ENCODE data around the gene FGB. TPM values are rescaled to one million over a fixed set of nuclear protein-coding genes. Genes with fewer than 3 reads are reported as not detected.

FGB gene
- total RNA-seq = not detected in 2 replicates
- polyA plus RNA-seq (2012) = not detected

DNA sequence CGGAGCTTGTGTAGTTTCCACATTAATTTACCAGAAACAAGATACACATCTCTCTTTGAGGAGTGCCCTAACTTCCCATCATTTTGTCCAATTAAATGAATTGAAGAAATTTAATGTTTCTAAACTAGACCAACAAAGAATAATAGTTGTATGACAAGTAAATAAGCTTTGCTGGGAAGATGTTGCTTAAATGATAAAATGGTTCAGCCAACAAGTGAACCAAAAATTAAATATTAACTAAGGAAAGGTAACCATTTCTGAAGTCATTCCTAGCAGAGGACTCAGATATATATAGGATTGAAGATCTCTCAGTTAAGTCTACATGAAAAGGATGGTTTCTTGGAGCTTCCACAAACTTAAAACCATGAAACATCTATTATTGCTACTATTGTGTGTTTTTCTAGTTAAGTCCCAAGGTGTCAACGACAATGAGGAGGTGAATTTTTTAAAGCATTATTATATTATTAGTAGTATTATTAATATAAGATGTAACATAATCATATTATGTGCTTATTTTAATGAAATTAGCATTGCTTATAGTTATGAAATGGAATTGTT is at the start of gene FGB:
Gene FGB, plus strand, starts transcription at position 315 of the 558 bp plus-strand sequence. Its CDS starts 8 bp downstream, at position 323.
- DNase-seq (ENCODE audit: low read depth) = no peak

DNA sequence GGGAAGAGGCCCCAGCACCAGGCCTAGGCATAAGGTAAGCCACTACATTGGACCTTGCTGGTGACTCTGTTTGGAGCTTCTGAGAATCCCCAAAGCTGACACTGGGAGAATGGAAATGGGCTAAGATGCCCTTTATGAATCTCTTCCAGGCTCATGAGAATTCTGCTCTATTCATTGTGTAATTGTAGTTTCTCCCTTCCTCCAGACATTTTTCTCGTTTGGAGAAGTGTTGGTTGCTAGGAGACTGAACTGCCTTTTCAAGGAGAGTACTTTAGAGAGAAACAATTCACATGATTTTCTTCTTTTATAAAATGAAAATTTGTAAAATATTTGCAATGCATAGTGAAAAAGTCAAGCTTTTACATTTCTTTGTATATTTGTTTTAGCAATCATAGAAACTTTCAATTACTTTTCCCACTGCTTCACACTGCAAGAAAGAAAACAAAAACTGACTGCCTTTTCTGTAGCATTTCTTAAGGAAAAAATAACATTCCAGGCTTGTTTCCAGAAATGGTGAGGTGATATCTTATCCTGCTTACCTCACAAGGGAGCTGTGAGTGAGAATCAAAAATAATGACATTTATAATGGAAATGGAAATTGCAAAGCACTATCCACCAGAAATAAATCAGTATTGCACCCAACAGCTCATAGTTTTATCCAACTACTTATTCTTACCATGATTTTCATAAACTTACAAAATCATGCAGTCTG is 46.3 kb upstream of the FGB start:
- DNase-seq (ENCODE audit: low read depth) = no peak

- no peak for DNase-seq (ENCODE audit: low read depth)
Observed at GRCh38 chr4:154517591-154517990, 45.2 kb upstream of the FGB start.

DNA sequence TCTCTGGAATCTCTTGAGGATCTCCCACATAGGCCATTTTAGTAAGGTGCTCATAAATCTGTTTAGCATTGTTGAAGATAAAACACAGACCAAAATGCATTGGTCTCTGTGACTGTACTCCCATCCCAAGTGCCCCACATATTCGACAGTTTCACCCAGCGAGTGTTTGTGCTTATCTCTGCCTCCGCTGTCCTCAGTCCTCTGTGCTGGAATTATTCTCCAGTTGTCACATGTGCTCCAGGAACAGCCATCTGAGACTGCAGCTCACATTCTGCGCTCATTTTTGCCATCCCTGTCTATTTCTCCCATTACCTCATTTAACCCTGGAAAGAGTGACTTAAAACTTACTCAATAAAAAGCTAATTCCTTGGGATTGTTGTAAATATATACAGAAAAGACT is 43.6 kb upstream of the FGB start:
- DNase-seq (ENCODE audit: low read depth) = no peak

DNA sequence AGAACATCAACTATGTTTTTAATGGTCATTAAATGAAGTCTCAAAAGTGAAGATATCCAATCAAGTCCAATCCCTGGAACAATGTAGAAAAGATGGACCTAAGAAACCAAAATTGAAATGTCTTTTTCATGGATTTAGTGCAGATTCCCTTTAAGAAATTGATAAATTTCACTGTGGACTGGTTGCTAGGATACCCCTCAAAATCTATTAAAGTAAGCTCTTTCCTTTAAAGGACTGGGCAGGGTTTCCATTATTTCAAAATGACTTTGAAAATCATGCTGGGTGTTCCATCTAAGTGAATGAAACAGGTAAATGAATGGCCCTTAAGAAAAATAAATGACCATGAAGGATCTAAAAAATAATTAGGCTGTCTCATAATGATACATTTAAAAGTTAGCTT is 41.2 kb upstream of the FGB start:
- no peak for DNase-seq (ENCODE audit: low read depth)

DNA sequence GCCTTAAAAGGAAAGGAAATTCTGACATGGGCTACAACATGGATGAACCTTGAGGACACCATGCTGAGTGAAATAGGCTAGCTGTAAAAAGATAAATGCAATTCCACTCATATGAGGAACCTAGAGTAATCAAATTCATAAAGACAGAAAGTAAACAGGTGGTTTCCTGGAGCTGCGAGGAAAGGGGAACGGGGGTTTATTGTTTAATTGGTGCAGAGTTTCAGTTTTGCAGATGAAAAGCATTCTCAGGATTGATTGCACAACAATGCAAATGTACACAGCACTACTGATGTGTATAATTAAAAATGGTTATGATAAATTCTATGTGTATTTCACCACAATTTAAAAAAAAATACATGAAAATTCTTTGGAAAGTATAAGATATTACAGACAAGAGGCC is 36.7 kb upstream of the FGB start:
- no peak for DNase-seq (ENCODE audit: low read depth)

DNA sequence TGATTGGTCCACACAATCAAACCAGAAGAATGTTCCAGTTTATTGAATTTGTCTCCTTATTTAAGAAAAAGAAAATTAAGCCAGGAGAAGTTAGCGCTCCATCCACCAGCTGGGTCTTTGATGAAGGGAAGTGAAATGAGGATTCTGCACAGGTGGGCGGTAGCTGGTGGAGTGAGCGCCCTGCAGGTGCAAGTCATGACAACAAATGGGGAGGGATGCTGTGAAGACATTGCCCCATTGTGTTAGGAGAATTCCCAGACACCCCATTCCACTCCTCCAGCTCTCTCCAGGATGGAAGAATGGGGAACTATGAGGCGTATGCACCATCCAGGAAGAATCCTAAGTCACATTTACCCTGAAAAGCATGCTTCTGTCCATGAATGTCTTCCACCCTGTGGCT is 35.5 kb upstream of the FGB start:
- no peak for DNase-seq (ENCODE audit: low read depth)

DNA sequence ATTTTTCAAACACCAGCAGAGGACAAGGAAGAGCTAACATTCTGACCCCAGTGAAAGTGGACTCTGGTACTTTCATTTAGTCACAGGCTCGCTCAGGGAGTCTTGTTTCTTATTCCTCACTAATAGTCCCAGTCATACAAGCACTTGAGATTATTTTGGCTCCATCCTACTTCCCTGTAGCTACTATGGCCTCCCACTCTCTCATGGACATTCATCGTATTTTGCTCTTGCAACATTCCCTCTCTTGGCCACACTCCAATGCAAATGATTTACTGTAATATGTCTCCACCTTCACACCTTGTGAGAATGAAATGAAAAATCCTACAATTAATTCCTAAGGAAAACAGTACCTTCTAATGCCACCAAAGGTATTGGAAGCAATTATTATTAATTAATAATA is 33.9 kb upstream of the FGB start:
- DNase-seq (ENCODE audit: low read depth) = no peak

GRCh38 chr4:154529728-154530519 is 32.9 kb upstream of the FGB start:
- DNase-seq (ENCODE audit: low read depth) = no peak

- no peak for DNase-seq (ENCODE audit: low read depth)
Observed at GRCh38 chr4:154534296-154534695, 28.5 kb upstream of the FGB start.

DNA sequence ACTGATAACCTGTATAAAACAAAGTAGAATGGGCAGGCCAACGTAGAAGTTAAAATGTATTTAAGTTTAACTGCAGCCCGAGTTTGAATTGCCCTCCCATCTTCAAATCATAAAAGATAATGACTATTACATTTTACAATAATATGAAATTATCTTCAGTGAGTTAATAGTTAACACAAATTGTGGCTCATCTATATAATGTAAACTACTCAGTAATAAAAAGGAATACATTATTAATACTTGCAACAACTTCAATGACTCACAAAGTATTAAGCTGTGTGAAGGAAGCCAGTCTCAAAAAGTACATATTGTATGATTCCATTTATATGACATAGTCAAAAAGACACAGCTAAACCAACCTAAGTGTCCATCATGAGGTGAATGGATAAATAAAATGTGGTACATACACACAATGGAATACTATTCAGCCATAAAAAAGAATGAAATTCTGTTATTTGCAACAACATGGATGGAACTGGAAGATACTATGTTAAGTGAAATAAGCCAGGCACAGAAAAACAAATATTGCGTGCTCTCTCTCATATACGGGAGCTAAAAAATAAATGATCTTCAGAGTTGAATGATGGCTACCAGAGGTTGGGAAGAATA is 20.4 kb upstream of the FGB start:
- no peak for DNase-seq (ENCODE audit: low read depth)

DNA sequence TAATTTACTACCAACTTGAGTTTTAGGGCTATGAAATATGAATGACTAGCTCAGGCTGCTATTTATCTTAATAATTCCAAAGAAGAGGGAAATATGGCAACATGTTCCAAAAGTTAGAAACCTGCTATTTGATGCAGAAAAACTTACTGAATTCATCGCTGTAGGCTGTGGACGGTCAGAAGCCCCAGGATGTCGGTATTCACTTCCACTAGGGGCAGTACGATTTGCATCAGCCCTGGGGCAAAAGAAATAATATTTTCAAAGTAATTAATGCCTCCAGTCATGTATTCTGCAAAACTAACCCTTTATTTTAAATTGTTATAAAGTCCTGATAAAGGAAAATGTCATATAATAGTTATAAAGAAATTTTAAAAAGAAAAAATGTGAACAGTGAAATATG is 17.1 kb upstream of the FGB start:
- no peak for DNase-seq (ENCODE audit: low read depth)

DNA sequence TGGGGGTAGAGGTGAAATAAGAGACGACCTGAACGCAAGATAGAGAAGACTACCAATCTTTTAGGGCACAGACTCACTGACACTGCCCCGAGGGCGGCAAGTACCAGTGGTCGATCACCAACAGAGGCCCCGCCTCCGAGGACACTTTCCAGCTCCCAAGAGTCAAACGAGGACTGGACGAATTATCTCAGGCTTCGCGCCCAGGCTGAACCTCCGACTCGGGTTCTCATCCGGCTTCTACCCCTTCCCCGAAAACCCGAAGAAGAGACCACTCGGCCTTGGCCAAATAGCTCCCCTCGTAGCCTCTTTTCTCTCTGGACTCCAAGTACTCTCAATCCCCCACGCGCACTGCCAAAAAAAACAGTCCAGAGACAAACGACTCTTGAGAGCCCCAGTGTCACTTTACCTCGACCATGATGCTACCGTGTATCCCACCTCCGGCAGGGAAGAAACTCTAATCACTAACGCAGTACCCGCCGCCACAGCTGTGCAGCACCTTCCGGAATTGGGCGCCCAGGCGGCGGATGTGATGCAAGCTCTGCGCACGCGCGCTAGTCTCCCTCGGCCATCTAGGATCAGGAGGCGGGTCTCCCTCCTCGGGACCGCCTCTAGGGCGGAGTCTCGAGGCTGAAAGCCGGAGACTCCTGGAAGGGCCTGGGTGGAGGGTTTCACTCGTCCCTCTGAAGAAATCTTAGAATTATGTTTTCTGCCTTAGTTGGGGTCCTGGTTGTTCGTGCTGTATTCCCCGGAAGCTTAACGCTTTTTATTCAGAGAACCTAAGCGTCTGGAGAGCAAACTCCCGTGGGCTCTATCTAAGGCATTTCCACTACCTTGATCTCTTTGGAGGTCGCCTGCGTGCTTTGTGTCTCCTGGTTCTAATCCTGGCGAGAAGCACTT is 12.7 kb upstream of the FGB start, which contains the start of gene PLRG1:
Gene PLRG1, minus strand, starts transcription at position 507 of the 897 bp plus-strand sequence. Its CDS starts 92 bp downstream, at position 415.
- DNase-seq (ENCODE audit: low read depth) = peak; percentile 98

DNA sequence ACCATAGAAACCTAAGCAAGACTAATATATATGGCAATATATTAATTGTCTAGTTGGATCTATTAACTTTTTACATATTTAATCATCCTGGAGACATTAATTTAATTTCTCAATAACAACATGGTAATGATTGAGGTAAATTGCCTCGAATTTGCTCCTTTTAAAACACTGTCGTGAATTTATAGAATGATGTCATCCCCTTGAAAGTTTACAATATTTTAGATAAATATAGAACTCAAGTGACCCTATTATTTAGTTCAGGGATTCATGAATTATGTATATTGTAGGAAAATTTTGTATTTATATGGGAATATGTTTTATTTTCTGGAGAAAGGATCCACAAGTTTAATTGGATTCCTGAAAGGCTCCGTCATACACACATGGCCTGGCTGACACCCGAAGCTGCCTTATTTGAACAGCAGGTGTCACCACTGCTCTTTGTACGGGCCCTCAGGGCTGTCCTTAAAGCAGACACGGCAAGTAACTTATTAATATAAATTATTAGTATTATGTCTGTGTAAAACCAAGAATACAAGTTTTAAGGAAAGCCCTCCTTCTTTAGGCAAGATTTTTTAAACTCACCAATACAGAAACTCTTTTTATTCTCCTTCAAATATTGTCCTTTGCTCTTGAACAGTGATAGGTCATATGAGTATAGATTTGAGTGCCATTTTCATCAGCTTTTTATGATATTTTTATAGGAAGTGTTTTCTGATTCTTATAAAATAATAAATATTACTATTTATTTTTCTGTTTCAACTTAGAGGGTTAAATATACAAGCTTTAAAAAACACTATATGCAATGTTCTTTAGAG is 10.7 kb upstream of the FGB start:
- DNase-seq (ENCODE audit: low read depth) = peak; percentile 81

DNA sequence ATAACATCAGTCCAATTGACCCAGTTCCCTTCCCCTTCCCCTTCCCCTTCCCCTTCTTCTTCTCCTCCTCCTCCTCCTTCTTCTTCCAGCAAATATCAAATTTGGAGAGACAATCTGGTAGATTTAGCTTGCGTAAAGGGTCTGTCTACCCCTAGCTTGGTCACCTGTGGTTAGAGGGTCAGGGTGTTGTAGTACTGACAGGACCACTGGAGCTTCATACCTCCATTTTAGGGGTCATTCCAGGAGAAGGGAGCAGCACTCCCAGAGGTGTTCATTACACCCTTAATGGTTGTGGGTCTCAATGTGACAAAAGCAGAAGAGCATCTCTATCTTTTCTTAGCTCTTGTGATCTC is 3.7 kb upstream of the FGB start:
- DNase-seq (ENCODE audit: low read depth) = no peak

GRCh38 chr4:154559494-154560418 is 3.1 kb upstream of the FGB start:
- peak; percentile 64 for DNase-seq (ENCODE audit: low read depth)

GRCh38 chr4:154560419-154560801 is 2.4 kb upstream of the FGB start:
- DNase-seq (ENCODE audit: low read depth) = no peak

DNA sequence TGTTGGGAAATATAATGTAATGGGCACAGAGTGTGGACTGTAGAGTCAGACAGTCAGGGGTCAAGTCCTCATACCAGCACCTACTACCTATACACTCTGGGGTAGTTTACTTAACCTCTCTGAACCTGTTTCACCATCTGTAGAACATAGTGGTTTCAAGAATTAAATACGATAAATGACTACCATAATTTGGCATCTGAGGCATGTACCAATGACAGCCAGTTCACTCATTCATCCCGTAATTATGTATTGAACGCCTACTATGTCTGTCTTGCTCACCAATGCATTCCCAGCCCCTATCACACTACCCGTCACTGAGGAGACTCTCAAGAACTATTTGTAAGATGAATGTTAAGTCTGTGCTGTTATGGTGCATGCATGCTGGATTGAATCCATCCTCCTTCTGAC is 2.0 kb upstream of the FGB start:
- DNase-seq (ENCODE audit: low read depth) = peak; percentile 35

DNA sequence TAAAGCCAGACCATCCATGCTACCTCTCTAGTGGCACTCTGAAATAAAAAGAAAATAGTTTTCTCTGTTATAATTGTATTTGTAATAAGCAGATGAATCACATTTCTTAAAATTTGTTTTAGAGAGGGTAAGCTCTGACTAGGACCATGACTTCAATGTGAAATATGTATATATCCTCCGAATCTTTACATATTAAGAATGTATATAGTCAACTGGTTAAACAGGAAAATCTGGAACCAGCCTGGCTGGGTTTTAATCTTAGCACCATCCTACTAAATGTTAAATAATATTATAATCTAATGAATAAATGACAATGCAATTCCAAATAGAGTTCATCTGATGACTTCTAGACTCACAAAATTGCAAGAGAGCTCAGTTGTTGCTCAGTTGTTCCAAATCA is 1.5 kb downstream of the FGB start:
- DNase-seq (ENCODE audit: low read depth) = no peak

All from myocyte (in vitro differentiated cells).